22Rv1 (cell line): ENCODE data around the gene SERPINE2.

Experiments used
- ZFX ChIP-seq: fragments of 450-650 bp; IDR thresholded peaks from 2 replicates; pipeline ENCODE4 v1.6.1; 2017; ENCODE audit warnings: antibody characterized with exemption, borderline replicate concordance
- TF ChIP-seq, protein P1 (sequence below): fragments of 450-650 bp; IDR thresholded peaks from 2 replicates; pipeline ENCODE4 v1.5.1; 2017; ENCODE audit warnings: mild to moderate bottlenecking

DNA sequence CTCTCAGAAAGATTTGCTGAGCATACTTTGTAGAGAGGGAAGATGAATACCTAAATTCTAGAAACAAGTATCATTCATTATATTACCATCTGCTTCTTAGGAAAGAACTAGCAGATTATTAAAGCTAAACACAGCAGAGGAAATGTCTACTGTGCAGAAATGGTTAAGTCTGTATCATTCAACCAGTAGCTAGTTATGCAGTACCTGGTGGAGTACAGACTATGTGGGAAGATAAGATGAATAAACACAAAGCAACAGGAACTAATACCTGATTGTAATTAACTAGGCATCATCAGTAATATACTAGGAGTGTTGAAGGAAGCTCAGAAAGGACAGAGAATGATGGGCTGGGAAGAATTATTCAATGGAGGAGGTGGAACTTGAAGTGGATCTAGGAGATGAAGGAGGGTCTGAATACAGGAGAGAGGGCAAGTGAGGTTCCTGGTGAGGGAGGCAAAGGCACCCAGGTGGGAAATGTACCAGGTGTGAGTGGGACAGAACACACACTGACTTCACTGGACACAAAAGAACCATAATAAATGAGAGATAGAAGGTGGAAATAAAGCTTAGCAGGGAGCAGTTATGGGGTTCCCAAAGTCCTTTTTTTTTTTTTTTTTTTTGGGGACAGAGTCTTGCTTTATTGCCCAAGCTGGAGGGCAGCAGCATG, 103.5 kb downstream of the SERPINE2 start:
- TF ChIP-seq, protein P1, sequence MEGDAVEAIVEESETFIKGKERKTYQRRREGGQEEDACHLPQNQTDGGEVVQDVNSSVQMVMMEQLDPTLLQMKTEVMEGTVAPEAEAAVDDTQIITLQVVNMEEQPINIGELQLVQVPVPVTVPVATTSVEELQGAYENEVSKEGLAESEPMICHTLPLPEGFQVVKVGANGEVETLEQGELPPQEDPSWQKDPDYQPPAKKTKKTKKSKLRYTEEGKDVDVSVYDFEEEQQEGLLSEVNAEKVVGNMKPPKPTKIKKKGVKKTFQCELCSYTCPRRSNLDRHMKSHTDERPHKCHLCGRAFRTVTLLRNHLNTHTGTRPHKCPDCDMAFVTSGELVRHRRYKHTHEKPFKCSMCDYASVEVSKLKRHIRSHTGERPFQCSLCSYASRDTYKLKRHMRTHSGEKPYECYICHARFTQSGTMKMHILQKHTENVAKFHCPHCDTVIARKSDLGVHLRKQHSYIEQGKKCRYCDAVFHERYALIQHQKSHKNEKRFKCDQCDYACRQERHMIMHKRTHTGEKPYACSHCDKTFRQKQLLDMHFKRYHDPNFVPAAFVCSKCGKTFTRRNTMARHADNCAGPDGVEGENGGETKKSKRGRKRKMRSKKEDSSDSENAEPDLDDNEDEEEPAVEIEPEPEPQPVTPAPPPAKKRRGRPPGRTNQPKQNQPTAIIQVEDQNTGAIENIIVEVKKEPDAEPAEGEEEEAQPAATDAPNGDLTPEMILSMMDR, result no peak
- TF ChIP-seq ZFX, result no peak
